WI38 (cell line): ENCODE results near the gene DDIT3.
"Not testable (repeated sequence)": the region's sequence is repeated elsewhere in the genome, so short reads cannot be mapped to it uniquely, and the experiment has no call there.

Source experiments
- H3K4me3 ChIP-seq: 2 replicates; pipeline ENCODE4 v1.5.1; 2011; ENCODE audit warnings: low read depth, mild to moderate bottlenecking, control low read depth, low read length
- TF ChIP-seq, protein P1 (sequence below): IDR thresholded peaks from 2 replicates; pipeline ENCODE4 v1.5.1; 2012; ENCODE audit warnings: low read depth, mild to moderate bottlenecking, control low read depth, low read length

The DDIT3 gene

DNA sequence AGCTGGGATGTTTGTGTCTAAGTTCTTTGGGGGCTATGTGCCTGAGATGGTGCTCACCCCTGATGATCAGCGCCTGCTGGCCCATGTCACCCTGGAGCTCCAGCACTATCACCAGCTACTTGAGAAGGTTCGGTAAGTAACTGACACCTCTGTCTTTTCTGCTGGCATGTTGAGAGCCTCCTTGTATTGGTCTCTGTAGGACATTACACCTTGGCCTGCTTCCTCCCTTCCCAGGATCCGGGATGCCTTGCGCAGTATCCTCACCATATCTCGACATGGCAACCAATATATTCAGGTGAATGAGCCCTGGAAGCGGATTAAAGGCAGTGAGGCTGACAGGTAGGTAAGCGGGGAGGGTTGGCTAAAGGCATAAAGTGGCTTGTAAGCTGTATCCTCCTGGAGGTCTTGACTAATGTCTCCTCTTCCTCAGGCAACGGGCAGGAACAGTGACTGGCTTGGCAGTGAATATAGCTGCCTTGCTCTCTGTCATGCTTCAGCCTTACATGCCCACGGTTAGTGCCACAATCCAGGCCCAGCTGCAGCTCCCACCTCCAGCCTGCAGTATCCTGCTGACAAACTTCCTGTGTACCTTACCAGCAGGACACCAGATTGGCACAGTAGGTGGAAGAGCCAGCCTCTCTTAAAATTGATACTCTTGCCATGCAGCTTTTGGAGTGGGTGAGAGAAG is 5.5 kb downstream of the DDIT3 start:
- no peak overlapping the region for H3K4me3 ChIP-seq
- TF ChIP-seq, protein P1, sequence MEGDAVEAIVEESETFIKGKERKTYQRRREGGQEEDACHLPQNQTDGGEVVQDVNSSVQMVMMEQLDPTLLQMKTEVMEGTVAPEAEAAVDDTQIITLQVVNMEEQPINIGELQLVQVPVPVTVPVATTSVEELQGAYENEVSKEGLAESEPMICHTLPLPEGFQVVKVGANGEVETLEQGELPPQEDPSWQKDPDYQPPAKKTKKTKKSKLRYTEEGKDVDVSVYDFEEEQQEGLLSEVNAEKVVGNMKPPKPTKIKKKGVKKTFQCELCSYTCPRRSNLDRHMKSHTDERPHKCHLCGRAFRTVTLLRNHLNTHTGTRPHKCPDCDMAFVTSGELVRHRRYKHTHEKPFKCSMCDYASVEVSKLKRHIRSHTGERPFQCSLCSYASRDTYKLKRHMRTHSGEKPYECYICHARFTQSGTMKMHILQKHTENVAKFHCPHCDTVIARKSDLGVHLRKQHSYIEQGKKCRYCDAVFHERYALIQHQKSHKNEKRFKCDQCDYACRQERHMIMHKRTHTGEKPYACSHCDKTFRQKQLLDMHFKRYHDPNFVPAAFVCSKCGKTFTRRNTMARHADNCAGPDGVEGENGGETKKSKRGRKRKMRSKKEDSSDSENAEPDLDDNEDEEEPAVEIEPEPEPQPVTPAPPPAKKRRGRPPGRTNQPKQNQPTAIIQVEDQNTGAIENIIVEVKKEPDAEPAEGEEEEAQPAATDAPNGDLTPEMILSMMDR, result no peak

DNA sequence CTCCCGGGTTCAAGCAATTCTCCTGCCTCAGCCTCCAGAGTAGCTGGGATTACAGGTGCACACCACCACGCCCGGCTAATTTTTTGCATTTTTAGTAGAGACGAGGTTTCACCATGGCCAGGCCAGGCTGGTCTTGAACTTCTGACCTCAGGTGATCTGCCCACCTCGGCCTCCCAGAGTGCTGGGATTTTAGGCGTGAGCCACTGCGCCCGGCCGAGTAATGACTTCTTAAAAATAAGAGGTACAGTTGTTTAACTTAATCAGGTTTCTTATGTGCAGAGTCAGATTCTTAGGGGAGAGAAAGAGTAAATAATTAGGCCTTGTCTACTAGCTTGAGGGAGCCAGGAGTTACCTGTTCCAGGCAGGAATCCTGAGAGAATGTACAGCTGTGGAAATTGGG is 6.1 kb downstream of the DDIT3 start:
- not testable (repeated sequence) for H3K4me3 ChIP-seq

DNA sequence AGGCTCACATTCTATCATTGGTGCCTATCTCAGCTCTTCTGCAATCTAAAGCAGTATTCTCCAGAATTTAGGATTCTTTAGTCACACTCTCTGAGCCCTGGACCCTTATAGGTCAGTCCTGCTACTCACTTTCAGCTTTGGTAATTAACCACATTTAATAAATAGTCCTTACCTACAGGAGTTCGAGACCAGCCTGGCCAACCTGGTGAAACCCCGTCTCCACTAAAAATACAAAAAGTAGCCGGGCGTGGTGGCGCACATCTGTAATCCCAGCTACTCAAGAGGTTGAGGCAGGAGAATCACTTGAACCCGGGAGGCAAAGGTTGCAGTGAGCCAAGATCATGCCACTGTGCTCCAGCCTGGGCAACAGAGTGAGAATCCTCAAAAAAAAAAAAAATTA is 6.6 kb downstream of the DDIT3 start:
- H3K4me3 ChIP-seq, result not testable (repeated sequence)

DNA sequence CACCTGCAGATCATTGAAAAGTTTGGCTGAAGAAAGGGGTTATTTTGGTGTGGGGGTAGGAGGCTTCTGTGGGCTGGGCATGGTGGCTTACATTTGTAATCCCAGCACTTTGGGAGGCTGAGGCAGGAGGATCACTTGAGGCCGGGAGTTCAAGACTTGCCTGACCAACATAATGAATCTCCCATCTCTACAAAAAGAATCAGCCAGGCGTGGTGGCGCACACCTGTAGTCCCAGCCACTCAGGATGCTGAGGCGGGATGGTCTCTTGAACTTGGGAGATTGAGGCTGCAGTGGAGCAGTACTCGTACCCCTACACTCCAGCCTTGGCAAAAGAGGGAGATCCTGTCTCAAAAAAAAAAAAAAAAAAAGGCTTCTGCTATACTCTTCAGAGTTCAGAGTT is 7.0 kb downstream of the DDIT3 start:
- H3K4me3 ChIP-seq, result no peak overlapping the region
- TF ChIP-seq, protein P1, result no peak

DNA sequence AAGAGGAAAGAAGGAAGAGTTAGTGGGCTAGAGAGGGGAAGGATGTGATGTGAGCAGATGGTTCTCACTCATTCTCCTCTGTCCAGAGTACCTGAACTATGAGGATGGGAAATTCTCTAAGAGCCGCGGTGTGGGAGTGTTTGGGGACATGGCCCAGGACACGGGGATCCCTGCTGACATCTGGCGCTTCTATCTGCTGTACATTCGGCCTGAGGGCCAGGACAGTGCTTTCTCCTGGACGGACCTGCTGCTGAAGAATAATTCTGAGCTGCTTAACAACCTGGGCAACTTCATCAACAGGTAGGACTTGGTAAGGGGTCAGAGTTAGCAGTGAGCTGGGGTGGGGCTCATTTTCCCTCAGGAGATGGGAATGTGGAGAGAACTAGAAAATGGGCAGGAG is 7.6 kb downstream of the DDIT3 start:
- no peak overlapping the region for H3K4me3 ChIP-seq
- TF ChIP-seq, protein P1, result no peak

DNA sequence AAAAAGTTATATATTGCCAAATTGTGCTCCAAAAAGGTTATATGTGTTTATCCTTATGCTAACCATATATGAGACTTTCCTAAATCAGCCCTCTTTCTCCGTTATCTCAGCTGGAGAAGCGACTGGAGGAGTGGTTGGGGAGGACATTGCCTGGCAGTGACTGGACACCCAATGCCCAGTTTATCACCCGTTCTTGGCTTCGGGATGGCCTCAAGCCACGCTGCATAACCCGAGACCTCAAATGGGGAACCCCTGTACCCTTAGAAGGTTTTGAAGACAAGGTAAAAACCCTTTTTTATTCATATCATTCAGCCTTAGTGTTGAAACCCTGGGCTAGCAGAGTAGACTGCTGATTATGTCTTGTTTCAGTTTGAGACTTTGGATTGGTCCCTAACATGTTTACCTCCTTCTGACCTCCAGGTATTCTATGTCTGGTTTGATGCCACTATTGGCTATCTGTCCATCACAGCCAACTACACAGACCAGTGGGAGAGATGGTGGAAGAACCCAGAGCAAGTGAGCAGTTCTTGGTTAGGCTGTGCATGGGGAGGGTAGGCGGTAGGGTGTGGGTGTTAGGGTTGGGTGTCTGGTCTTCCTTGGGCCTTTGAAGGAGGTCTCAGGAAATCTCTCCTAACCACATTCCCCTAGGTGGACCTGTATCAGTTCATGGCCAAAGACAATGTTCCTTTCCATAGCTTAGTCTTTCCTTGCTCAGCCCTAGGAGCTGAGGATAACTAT is 8.6 kb downstream of the DDIT3 start:
- no peak overlapping the region for H3K4me3 ChIP-seq
- TF ChIP-seq, protein P1, result no peak

DNA sequence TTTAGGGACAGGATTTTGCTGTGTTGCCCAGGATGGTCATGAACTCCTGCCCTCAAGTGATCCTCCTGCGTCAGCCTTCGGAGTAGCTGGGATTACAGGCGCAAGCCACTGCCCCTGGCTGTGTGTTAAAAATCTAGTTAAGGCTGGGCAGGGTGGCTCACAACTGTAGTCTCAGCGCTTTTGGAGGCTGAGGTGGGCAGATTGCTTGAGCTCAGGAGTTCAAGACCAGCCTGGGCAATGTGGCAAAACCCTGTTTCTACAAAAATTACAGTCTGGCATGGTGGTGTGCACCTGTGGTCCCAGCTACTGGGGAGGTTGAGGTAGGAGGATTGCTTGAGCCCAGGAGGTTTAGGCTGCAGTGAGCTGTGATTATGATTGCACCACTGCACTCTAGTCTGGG is 9.2 kb downstream of the DDIT3 start:
- TF ChIP-seq, protein P1, result no peak
- H3K4me3 ChIP-seq, result no peak overlapping the region

DNA sequence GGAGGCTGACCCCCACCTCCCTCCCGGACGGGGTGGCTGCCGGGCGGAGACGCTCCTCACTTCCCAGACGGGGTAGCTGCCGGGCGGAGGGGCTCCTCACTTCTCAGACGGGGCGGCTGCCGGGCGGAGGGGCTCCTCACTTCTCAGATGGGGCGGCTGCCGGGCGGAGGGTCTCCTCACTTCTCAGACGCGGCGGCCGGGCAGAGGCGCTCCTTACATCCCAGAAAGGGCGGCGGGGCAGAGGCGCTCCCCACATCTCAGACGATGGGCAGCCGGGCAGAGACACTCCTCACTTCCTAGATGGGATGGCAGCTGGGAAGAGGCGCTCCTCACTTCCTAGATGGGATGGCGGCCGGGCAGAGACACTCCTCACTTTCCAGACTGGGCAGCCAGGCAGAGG is 12.5 kb downstream of the DDIT3 start:
- H3K4me3 ChIP-seq, result not testable (repeated sequence)

DNA sequence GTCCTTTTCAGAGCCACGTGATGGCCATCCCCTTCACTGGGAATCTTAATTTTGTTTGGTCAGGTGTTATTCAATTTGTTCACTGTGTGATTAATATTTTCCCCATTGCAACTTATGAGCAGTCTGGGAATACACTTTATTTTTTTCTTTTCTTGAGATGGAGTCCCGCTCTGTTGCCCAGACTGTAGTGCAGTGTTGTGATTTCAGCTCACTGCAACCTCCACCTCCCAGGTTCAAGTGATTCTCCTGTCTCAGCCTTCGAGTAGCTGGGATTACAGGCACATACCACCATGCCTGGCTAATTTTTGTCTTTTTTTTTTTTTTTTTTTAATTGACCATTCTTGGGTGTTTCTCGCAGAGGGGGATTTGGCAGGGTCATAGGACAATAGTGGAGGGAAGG is 13.8 kb downstream of the DDIT3 start:
- H3K4me3 ChIP-seq, result not testable (repeated sequence)

DNA sequence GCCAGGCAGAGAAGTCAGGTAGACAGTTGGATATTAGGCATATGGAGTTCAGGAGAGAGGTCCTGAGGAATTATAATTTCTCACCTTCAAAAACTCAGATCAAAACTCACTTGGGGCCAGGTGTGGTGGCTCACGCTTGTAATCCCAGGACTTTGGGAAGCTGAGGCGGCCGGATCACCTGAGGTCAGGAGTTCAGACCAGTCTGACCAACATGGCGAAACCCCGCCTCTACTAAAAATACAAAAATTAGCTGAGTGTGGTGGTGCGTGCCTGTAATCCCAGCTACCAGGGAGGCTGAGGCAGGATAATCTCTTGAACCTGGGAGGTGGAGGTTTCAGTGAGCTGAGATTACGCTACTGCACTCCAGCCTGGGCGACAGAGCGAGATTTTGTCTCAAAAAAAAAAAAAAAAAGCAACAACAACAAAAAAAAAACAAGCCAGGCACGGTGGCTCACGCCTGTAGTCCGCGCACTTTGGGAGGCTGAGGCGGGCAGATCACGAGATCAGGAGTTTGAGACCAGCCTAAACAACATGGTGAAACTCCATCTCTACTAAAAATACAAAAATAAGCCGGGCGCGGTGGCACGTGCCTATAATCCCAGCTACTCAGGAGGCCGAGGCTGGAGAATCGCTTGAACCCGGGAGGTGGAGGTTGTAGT is 17.9 kb downstream of the DDIT3 start:
- not testable (repeated sequence) for H3K4me3 ChIP-seq
